ENCODE measurements around the gene CCM2. TPM values are rescaled to one million over a fixed set of nuclear protein-coding genes. Genes with fewer than 3 reads are reported as not detected.

CCM2 gene
- total RNA-seq, 1 donor from 2014 or later = 62.0 TPM

DNA sequence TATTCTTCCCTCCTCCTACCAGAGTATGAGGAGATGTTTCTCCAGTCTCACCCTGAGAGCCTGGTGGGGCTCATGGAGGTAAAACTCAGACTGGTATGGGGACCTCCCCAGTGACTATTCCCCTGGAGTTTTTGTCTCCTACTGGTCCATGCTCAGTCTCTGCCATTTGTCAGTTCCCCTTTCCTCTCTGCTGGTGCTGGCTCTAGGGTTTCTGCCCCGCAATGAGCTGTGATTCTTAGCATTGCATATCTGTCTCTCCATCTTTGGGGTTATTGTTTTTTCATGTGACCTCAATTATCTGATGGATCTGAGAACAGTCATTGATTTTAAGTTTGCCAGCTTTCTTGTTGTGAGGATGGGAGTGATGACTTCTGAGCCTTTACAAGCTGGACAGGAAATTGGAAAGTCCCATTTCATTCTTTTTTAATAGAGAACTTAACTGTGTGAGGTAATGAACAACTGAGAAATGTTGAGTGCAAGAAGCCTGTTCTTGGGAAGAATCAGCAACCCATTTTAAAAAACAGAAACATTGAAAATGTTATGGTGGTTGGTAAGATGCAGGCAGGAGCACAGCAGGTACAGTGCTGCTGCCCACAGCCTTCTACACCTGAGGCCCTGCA is 61.9 kb downstream of the CCM2 start:
- Histone ChIP-seq H3K4me3 (ENCODE audit: insufficient read depth, low read depth, low read length) (no peak overlapping the region), H3K4me1 (ENCODE audit: insufficient read depth, low read length) (no peaks in the 10 kb centered on the region), H3K27ac (ENCODE audit: low read depth, low read length) (no peak overlapping the region), H3K4me2 (ENCODE audit: low read length) (no peak overlapping the region), H3K79me2 (ENCODE audit: insufficient read depth, low read length) (peaks cover 65% of the 10 kb centered on the region), H2AFZ (ENCODE audit: low read depth, low read length) (no peak overlapping the region), H3K36me3 (ENCODE audit: insufficient read depth, low read length) (peaks cover 4% of the 10 kb centered on the region), H4K20me1 (ENCODE audit: insufficient read depth, low read length) (peaks cover 83% of the 10 kb centered on the region), H3K9me3 (ENCODE audit: insufficient read depth, low read depth, low read length) (no peaks in the 10 kb centered on the region), H3K27me3 (ENCODE audit: insufficient read depth, low read length) (no peaks in the 10 kb centered on the region), H3K9ac (ENCODE audit: low read length) (no peak overlapping the region)
- H3K4me3 Mint-ChIP-seq (ENCODE audit: unreplicated experiment) = no peak overlapping the region
- H3K9me3 Mint-ChIP-seq (ENCODE audit: unreplicated experiment) = peaks cover 3% of the 10 kb centered on the region
- no peak for DNase-seq (ENCODE audit: low read depth)
- peaks cover 16% of the 10 kb centered on the region for H3K36me3 Mint-ChIP-seq (ENCODE audit: low read depth, unreplicated experiment)
- no peak for FAIRE-seq
- no peak for TF ChIP-seq EZH2 (IDR thresholded peaks at IDR 0.05; ENCODE audit: insufficient read depth, low read length)
- TF ChIP-seq, protein P1, sequence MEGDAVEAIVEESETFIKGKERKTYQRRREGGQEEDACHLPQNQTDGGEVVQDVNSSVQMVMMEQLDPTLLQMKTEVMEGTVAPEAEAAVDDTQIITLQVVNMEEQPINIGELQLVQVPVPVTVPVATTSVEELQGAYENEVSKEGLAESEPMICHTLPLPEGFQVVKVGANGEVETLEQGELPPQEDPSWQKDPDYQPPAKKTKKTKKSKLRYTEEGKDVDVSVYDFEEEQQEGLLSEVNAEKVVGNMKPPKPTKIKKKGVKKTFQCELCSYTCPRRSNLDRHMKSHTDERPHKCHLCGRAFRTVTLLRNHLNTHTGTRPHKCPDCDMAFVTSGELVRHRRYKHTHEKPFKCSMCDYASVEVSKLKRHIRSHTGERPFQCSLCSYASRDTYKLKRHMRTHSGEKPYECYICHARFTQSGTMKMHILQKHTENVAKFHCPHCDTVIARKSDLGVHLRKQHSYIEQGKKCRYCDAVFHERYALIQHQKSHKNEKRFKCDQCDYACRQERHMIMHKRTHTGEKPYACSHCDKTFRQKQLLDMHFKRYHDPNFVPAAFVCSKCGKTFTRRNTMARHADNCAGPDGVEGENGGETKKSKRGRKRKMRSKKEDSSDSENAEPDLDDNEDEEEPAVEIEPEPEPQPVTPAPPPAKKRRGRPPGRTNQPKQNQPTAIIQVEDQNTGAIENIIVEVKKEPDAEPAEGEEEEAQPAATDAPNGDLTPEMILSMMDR (IDR thresholded peaks at IDR 0.05; ENCODE audit: insufficient read depth, low read depth, low read length) = no peak
- no peaks in the 10 kb centered on the region for H3K27me3 Mint-ChIP-seq (ENCODE audit: low read depth, unreplicated experiment)
- peaks cover 2% of the 10 kb centered on the region for H3K4me1 Mint-ChIP-seq (ENCODE audit: low read depth, unreplicated experiment)
- H3K27ac Mint-ChIP-seq (ENCODE audit: unreplicated experiment) = no peak overlapping the region

DNA sequence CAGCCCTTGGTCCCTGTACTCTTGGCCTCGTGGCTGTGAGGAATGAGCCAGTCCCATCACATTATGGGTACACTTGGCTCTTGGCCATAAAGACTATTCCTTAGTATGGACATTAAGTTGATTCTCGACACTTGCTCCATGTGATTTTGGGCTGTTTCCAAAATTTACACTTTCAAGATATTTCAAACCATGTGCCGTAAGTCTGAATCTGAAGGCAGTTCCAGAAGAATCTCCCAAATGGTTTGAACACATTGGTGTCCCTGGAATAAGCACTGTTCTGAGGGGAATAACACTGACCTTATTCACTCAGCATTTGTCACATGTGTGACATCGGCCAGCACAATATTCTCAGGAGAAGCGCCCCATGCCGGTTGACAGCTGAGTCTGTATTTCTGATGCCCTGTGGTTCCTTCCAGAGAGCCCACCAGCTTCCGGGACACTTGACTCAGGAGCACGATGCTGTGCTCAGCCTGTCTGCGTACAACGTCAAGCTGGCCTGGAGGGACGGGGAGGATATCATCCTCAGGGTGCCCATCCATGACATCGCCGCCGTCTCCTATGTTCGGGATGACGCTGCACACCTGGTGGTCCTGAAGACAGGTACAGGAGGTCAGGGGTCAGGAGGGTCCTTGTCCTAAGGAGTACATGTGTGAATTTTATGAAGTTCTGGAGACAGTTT is 64.2 kb downstream of the CCM2 start:
- Mint-ChIP-seq H3K4me1 (ENCODE audit: low read depth, unreplicated experiment) (peaks cover 2% of the 10 kb centered on the region), H3K9me3 (ENCODE audit: unreplicated experiment) (peaks cover 3% of the 10 kb centered on the region), H3K4me3 (ENCODE audit: unreplicated experiment) (no peak overlapping the region), H3K36me3 (ENCODE audit: low read depth, unreplicated experiment) (peaks cover 16% of the 10 kb centered on the region), H3K27me3 (ENCODE audit: low read depth, unreplicated experiment) (no peaks in the 10 kb centered on the region), H3K27ac (ENCODE audit: unreplicated experiment) (no peak overlapping the region)
- no peaks in the 10 kb centered on the region for H3K9me3 ChIP-seq (ENCODE audit: insufficient read depth, low read depth, low read length)
- DNase-seq (ENCODE audit: low read depth) = no peak
- TF ChIP-seq, protein P1 (IDR thresholded peaks at IDR 0.05; ENCODE audit: insufficient read depth, low read depth, low read length) = no peak
- TF ChIP-seq EZH2 (IDR thresholded peaks at IDR 0.05; ENCODE audit: insufficient read depth, low read length) = no peak
- H3K27me3 ChIP-seq (ENCODE audit: insufficient read depth, low read length) = no peaks in the 10 kb centered on the region
- H3K4me3 ChIP-seq (ENCODE audit: insufficient read depth, low read depth, low read length) = no peak overlapping the region
- H4K20me1 ChIP-seq (ENCODE audit: insufficient read depth, low read length) = peaks cover 82% of the 10 kb centered on the region
- no peak overlapping the region for H3K9ac ChIP-seq (ENCODE audit: low read length)
- peaks cover 4% of the 10 kb centered on the region for H3K36me3 ChIP-seq (ENCODE audit: insufficient read depth, low read length)
- no peak overlapping the region for H3K4me2 ChIP-seq (ENCODE audit: low read length)
- FAIRE-seq = no peak
- H3K4me1 ChIP-seq (ENCODE audit: insufficient read depth, low read length) = no peaks in the 10 kb centered on the region
- H3K27ac ChIP-seq (ENCODE audit: low read depth, low read length) = no peak overlapping the region
- no peak overlapping the region for H2AFZ ChIP-seq (ENCODE audit: low read depth, low read length)
- H3K79me2 ChIP-seq (ENCODE audit: insufficient read depth, low read length) = peaks cover 55% of the 10 kb centered on the region

Data from astrocyte (in vitro differentiated cells and primary cell).